HG02763 (cell line): ENCODE measurements around the gene CEBPE.

Source experiments
- ATAC-seq: cut with Tn5 transposase; IDR thresholded peaks from one replicate; pipeline ENCODE4 v1.9.1; 2021; ENCODE audit warnings: mild to moderate bottlenecking, moderate library complexity; ENCODE audit not compliant: unreplicated experiment

Gene CEBPE

DNA sequence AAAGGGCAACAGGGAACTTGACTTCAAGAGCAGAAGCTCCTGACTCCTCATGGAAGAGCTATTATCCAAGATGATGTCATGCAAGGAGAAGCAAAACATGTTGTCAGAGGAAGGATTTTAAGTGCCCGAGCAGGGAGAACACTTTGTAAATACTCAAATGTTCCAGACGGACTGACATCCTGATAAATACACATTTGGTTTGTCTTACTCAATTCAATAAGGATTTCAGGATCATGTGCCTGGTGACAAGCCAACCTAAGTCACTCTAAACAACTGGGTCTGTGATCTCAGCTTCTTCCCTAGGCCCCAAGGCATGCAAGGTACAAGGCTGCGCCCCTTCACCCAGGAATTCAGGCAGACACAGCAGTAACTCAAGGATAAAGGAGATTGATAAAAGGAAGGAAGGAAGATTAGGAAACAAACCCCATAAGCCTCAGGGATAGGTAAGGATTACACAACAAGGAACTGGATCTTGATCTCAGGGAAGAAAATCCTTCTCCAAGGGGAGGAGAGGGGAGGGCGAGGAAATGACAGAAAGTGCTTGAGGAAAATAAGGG lies 26.8 kb upstream of the CEBPE start:
- ATAC-seq: no peak

DNA sequence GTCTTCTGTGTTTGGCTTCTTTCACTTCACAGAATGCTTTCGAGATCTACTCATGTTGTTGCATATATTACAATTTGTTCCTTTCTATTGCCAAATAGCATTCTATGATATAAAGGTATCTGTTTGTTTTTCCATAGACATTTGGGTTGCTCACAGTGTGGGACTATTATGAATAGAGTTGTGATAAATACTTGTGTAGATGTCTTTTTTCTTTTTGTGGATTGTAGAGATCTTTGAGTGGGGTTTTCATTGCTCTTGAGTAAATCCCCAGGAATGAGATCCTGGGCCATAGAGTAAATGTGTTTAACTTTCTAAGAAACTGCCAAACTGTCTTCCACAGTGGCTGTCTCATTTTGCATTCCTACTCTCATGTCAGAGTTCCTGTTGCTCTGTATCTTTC lies 24.9 kb upstream of the CEBPE start:
- ATAC-seq: no peak

DNA sequence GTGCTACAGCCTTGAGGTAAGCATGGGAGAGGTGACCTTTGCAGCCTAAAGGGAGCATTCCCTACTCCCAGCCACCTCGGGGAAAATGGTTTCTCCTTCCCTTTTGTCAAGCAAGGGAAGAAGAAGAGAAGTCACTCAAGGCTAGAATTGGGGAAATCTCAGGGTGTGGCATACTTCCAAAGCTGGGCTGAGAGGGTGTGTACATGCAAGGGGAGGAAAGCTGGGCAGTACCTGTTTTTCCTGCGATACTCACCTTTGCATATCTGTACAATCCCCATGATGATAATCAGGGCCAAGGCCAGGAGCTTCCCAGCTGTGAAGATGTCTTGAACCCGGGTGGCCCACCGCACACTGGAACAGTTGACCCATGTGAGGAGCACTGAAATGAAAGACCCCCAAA lies 23.8 kb upstream of the CEBPE start:
- no peak for ATAC-seq

DNA sequence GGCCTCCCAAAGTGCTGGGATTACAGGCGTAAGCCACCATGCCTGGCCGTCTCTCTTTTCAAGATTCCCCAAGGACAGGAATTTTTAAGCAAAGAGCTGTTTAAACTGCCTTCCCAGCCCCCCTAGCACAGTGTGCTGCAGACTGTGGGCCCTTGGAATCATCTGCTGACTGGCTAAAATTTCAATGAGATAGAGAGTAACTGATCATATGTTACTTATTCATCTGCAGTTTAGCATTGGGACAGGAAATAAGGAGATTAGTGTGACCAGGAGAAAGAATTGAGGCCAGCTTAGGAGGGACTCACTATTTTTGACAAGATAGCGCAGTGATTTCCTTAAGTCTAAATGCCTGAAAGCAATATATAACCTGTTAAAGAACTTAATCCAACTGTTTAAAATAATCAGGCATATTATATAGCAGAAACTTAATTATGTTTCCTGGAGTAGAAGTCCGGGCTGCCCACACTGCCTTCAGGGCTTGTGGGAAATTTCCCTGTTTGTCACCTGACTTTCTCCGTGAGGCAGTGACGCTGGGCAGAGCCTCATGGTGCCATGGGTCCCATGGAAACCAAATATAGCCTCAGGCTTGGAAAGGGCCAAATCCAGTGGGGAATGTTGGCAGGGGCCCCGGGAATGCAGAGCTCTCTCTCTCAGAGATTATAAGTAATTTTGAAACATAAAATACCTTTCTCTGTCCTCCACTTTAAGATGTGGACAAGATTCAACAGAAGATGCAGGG lies 22.8 kb upstream of the CEBPE start:
- no peak for ATAC-seq

DNA sequence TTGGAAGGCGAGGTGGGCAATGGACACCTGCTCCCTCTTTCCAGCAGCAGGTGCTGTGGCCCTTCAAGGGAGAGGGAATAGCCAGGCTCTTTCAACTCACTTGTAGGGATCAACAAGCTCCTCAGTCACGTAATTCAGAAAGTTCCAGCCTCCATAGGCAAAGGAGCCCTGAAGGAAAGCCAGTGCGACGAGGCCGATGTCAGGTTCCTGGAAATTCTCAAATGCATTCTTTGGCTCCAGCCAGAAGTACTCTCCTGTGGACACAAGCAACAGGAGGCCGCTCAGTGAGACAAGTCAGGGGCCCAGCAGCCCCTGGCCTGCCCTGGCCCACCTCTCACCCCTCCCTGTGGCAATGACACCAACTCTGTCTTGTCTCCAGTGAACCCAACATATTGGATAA lies 21.3 kb upstream of the CEBPE start:
- ATAC-seq: no peak

DNA sequence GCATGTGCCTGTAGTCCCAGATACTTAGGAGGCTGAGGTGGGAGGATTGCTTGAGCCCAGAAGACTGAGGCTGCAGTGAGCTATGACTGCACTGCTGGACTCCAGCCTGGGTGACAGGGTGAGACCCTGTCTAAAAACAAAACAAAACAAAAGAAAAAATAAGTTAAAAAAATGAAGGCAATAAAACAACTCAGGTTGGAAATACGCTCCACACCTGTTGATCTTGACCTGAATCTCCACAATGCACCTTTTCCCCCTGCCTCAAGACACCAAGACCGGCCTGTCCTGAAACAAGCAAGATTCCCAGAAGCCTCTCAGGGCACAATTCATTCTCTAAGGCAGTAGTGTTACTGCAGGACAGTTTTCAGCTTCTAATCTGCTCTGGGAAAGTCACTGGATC lies 20.8 kb upstream of the CEBPE start:
- no peak for ATAC-seq

DNA sequence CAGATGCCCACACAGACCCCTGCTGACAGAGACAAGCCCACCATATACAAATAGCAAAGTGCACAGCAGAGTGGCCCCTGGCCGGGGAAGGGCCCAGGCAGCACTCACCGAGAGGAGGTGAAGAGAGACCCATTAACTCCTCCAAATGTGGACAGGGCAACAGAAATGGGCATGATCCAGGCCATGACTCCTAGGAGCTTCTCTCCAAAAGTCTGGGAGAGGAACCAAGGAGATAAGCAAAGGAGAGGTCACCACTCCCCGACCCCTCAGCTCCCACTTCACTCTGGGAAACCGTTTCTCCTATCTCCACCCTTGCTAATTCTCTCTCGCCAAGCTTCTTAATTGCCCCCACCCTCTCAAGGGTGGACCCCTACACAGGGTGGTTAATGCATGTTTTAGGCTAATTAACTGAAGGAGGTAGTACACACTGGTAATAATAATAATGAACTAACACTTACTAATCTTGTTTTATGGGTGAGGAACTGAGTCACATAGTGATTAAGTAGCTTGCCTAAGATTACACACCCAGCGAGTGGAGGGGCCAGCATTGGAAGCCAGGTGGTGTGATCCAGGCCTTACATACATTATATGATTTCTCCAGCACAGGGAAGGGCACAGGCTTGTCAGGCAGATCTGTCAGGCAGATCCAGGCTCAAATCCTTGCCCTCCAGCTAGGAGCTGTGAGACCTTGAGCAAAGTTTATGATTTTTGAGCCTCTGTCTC lies 18.9 kb upstream of the CEBPE start:
- no peak for ATAC-seq

DNA sequence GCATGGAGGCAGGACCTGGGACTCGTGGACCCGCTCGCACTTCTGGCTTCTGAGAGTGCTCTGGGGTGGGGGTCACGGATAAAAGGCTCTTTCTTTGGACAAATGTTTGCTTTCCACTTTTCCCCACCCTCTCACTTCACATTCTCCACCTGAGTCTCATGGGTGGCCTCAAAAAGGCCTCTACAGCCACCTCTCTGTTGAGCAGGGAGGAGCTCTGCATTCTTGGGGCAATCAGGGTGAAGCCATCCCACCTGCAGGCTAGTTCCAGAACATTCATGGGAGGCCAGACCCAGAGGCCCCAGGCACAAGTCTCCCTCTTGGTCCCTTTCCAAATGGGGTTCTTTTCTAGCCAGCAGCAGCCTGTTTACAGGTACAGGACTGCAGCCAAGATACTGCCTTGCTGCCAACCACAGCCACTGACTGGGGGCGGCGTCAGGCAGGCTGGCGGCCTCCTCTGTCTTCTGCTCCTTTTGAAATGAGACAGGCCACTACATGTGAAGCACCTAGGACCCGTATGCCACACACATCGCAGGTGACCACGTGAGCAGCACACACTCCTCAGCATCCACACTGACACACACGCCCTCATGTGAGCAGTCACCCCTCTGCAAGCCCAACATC lies 18.2 kb upstream of the CEBPE start:
- no peak for ATAC-seq

DNA sequence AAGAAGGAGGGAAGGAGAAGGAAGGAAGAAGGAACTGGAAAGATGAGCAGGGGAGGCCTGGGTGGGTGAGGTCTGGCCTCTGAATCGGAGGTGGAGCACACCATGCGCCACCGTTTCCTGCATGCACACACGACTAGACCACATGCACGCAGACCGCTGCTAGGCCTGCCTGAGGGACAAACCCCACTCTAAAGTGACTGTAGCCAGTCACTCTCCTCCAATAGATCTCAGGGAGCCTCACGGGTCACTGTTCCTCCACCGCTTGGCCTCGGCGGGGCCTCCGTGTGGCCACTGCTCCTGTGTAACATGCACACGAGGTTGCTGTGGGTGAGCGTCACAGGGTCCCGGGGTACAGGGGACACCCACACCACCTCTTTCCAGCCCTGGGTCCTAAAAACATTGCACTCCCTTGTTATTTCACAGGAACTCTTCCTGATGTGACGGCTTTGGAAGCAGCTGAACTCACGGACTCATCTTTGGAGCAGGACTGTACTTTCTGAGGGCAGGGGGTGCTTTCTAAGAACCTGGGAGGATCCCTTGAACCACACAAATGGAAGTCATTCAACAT lies 17.6 kb upstream of the CEBPE start:
- no peak for ATAC-seq

DNA sequence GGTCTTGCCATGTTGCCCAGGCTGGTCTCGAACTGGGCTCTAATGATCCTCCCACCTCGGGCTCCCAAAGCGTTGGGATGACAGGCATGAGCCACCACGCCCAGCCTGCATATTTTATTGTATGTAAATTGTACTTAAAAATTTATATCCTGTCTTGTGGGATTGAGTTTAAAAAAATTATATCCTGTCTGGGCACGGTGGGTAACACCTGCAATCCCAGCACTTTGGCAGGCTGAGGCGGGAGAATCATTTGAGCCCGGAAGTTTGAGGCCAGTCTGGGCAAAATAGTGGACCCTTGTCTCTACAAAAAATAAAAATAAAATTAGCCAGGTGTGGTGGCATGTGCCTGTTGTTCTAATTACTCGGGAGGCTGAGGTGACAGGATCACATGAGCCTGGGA lies 13.9 kb upstream of the CEBPE start:
- ATAC-seq: no peak

DNA sequence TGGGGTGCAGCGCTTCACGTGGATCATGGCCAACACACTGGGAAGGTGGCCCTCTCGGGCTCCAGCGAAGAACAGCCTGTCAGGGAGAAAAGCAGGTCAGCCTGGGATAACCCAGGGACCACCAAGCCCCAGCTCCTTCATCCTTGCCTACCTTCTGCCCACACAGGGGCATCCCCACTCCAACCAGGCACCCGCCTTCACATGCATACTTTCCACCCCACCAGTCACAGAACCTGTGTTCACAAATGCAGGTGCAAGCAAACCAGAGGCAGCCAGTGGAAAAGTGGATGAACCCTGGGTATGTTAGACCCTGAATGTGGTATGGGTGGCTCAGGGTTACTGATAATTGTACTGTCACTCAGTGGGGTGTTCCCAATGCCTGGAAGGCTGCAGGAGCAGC lies 12.4 kb upstream of the CEBPE start:
- ATAC-seq: no peak

DNA sequence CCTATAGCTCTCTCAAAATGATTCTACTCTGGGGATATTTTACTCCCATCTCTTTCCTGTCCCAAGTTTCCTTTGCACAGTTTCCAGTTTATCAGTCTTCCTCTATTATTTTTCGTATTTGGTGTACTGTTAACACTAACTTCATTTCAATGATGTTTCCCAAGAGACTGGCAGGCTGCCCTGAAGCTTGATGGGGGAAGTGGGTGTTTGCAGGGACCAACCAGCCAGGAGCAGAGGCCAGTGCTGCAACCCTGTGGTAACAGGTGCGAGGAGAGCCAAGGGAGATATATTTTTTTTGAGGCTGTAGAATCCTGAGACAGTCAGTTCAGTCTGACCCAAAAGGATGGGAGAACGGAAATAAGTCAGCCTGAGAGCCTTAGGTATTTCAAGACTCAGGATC lies 11.8 kb upstream of the CEBPE start:
- ATAC-seq: no peak

DNA sequence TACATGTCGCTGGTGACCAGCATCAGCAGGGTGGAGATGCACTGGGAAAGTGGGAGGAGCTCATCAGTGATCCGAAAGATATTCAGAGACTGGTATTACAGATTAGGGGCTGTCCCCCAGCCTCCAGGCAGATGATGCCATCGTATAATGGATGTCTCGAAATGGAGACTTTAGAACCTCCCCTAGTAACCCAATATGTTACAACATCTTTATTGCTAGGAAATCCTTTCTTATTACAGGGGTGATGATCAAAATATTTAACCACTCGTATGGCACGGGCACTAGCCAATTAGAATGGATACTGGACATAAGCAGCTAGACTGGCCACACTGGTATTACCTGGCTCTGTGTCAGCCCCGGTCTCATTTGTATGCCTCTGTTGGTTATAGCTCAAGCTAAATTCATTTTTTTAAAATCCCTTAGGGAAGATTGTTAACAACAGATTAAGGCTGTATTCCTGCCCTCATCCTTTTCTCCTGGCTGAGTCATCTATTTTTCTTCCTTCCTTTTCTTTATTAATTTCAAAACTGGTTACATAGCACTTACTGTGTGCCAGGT lies 10.8 kb upstream of the CEBPE start:
- no peak for ATAC-seq

DNA sequence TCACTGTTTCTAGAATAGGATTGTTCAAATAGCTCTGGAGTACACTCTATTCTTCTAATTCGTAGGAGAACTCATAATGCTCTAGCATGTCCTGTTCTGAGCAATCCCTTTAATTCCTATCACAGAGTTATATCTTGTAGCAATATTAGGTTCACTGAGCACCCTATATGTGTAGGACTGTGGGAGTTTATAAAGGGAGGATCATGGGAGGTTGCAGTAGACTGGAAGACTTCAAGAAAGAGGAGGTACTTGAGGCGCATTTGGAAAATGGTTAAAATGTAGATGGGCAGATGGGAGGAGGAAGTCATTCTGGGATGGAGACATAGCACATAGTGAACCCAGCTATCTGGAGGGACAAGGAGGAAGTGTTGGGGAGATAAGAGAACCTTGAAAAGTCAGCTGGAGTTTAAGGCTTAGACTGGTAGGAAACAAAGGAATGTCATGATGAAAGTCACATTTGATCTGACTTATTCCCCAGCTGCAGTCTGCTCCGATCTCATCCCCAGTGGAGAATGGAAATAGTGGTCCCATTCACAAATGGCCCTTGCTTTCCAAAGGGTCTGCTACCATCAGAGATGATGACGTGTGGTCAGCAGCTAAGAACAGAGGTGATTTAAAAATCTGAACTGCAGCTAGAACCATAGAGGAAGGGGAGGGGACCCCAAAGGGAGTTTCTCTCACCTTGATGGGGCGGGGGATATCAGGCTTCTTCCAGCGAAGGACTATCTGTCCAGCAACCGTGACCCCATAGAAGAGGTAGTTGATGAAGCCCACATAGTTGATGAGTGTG lies 10.1 kb upstream of the CEBPE start:
- no peak for ATAC-seq

DNA sequence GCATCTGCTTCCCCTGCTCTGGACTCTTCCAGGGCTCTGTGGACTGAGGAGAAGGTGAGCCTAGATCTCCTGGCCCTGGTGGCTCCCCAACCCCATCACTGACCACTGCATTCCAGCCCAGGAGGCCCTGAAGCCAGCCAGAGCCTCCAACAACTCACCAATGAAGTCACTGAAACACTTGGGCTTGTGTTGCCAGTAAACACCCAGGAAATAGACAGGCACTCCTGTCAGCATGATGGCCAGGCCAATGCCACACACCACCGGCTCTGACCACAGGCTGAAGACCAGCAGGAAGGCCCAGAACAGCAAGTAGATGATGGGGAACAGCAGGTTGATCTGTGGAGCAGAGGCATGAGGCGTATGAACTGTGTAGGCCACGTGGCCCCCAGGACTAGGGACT lies 8.8 kb upstream of the CEBPE start:
- no peak for ATAC-seq

DNA sequence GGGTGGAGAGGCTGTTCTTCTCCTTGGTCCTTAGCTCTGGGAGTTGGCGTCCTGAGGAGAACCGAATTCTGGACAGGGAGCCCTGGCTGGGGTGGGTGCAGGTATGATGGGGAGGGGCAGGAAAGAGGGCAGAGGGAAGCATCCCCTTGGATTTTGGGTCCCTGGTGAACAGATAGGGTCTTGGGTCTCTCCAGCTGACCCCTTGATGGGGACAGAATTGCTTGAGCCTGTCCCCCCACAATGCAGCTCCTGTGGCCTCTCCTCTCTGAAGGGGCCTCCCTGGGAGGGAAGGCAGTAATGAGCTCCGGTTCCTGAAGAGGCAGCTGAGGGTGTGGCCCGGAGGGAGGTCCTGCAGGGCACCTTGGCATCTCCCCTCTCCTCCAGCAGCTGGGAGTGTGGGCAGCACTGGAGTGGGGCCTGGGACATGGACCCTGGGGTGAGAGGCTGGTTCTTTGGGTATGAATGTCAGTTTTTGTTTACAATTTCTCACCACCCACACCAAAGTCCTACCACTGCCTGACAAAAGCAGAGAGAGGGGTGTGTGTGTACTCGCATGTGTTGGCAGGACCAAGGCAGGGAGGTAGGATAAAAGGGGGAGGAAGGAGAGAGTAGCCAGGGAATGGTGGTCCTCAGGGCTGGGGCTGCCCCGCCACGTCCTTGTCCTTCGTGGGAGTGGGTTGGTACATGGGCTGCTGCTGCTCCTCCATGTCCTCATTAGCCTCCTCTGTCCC lies 7.7 kb upstream of the CEBPE start:
- no peak for ATAC-seq

DNA sequence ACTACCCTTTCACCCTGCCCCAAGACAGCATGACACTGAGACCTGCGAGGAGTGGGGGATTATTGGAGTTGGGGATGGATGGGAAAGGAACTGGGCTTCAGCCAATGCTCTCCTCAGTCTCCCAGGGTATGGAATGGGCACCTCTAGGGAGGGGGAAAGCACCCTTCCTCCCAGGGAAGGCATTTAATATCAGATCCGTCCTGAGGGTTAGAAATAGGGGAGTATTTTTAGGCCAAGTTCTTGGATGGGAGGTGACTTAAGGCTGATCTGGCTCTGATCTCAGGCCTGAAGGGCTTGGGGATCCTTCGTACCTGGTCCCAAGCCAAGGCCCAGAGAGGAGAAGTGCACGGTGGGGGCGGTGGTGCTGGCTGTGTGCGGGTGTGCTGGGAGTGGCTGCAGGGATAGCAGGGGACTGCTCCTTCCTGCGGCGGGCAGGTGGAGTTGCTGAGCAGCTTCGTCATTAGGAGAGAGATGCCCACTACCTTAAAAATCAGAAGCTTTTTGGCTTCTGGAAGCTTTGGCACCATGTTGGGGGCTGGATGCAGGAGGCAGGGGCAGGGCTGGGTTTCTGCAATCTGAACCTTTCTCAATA lies 7.0 kb upstream of the CEBPE start:
- no peak for ATAC-seq

DNA sequence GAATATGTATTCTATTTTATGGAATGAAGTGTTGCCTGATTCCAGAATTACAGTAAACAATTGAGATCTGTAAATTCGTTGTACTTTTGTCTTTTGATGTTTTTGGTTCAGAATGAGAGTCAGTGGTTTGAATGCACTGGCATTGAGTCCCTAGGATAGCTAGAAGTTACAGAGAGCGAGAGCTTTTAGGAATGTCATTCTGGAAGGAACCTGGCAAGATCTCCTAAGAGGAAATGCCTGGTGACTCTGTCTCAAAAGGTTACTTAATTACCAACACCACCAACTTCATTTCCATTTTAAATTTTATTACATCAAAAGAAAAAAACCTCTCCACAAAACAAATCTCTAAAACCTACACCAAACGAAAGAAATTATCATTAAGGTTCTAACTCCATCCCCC lies 6.0 kb upstream of the CEBPE start:
- no peak for ATAC-seq

DNA sequence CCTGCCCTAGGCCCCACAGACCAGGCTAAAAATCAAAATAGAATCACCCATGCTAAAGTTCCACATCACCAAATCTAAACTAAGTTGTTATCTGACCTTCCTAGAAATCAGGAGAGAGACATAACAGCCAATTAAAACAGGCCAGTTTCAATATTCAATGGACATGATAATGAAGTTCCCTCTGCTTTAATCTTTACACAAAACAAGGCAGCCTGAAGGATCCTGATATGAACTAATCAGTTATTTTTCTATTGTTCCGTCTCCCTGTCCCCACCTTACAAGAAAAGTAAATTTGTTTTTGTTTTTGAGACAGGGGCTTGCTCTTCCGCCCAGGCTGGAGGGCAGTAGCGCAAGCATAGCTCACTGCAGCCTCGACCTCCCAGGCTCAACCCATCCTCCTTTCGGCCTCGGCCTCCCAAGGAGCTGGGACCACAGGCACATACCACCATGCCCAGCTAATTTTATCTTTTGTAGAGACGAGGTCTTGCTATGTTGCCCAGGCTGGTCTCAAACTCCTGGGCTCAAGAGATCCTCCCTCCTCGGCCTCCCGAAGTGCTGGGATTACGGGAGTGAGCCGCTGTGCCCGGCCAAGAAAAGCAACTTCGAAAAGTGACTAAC lies 5.4 kb upstream of the CEBPE start:
- no peak for ATAC-seq
